ENCODE measurements around the gene AMHR2.
"Not testable (repeated sequence)": the region's sequence is repeated elsewhere in the genome, so short reads cannot be mapped to it uniquely, and the experiment has no call there.

The AMHR2 gene

DNA sequence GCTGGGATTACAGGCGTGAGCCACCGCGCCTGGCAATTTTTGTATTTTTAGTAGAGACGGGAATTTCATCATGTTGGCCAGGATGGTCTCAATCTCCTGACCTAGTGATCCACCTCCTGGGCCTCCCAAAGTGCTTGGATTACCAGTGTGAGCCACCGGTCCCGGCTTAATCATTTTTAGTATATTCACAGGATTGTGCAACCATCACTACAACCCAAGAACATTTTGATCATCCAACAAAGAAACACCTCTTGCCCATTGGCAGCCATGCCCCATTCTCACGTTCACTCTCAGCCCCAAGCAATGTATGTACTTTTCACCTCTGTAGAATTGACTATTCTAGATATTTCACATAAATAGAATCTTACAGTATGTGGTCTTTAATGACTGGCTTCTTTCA is 23.8 kb upstream of the AMHR2 start:
- Histone ChIP-seq H3K36me3 (ENCODE audit: insufficient read depth, insufficient read length, low read length) (peaks cover 18% of the 10 kb centered on the region), H3K4me1 (ENCODE audit: insufficient read depth, insufficient read length) (no peaks in the 10 kb centered on the region), H3K27me3 (ENCODE audit: insufficient read depth, insufficient read length) (no peaks in the 10 kb centered on the region), H3K9ac (ENCODE audit: insufficient read length, low read depth) (no peak overlapping the region), H3K9me3 (ENCODE audit: insufficient read depth, low read length) (no peaks in the 10 kb centered on the region), H3K4me3 (ENCODE audit: insufficient read length, low read depth) (no peak overlapping the region)
- TF ChIP-seq ZNF274 (IDR thresholded peaks at IDR 0.05; ENCODE audit: low read depth, low read length) (no peak), YY1 (IDR thresholded peaks at IDR 0.05; ENCODE audit: insufficient read depth, insufficient read length) (no peak), SUZ12 (IDR thresholded peaks at IDR 0.05; ENCODE audit: extremely low read depth, insufficient read depth, insufficient read length) (no peak)
- no peak for DNase-seq (ENCODE audit: low read depth, low spot score)

DNA sequence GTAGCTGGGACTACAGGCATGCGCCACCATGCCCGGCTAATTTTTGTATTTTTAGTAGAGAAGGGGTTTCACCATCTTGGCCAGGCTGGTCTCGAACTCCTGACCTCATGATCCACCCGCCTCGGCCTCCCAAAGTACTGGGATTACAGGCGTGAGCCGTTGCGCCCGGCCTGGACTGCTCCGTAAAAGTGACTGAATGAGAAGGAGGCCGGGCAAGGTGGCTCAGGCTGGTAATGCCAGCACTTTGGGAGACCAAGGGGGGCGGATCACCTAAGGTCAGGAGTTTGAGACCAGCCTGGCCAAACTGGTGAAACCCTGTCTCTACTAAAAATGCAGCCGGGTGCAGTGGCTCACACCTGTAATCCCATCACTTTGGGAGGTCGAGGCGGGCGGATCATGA is 21.3 kb upstream of the AMHR2 start:
- H3K4me1 ChIP-seq (ENCODE audit: insufficient read depth, insufficient read length); DNase-seq (ENCODE audit: low read depth, low spot score); H3K4me3 ChIP-seq (ENCODE audit: insufficient read length, low read depth); H3K9ac ChIP-seq (ENCODE audit: insufficient read length, low read depth); H3K9me3 ChIP-seq (ENCODE audit: insufficient read depth, low read length); H3K27me3 ChIP-seq (ENCODE audit: insufficient read depth, insufficient read length): not testable (repeated sequence)
- peaks cover 26% of the 10 kb centered on the region for H3K36me3 ChIP-seq (ENCODE audit: insufficient read depth, insufficient read length, low read length)

DNA sequence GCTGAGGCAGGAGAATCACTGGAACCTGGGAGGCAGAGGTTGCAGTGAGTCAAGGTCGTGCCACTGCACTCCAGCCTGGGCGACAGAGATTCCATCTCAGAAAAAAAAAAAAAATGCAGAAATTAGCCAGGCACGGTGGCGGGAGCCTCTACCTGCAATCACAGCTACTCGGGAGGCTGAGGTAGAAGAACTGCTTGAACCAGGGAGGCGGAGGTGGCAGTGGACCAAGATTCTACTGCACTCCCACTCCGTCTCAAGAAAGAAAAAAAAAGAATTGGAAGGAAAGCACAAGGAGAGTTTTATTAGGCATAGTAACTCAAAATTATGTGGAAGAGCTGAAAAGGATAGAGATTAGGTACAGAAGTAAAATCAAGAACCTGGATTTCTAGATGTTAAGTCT is 20.8 kb upstream of the AMHR2 start:
- Histone ChIP-seq H3K4me1 (ENCODE audit: insufficient read depth, insufficient read length) (no peaks in the 10 kb centered on the region), H3K36me3 (ENCODE audit: insufficient read depth, insufficient read length, low read length) (peaks cover 26% of the 10 kb centered on the region), H3K9me3 (ENCODE audit: insufficient read depth, low read length) (no peaks in the 10 kb centered on the region), H3K9ac (ENCODE audit: insufficient read length, low read depth) (no peak overlapping the region), H3K4me3 (ENCODE audit: insufficient read length, low read depth) (no peak overlapping the region), H3K27me3 (ENCODE audit: insufficient read depth, insufficient read length) (no peaks in the 10 kb centered on the region)
- no peak for TF ChIP-seq ZNF274 (IDR thresholded peaks at IDR 0.05; ENCODE audit: low read depth, low read length)
- TF ChIP-seq YY1 (IDR thresholded peaks at IDR 0.05; ENCODE audit: insufficient read depth, insufficient read length): no peak
- TF ChIP-seq SUZ12 (IDR thresholded peaks at IDR 0.05; ENCODE audit: extremely low read depth, insufficient read depth, insufficient read length): no peak
- no peak for DNase-seq (ENCODE audit: low read depth, low spot score)

DNA sequence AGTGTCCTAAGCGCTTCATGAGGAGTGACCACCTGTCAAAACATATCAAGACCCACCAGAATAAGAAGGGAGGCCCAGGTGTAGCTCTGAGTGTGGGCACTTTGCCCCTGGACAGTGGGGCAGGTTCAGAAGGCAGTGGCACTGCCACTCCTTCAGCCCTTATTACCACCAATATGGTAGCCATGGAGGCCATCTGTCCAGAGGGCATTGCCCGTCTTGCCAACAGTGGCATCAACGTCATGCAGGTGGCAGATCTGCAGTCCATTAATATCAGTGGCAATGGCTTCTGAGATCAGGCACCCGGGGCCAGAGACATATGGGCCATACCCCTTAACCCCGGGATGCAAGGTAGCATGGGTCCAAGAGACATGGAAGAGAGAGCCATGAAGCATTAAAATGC is 12.7 kb upstream of the AMHR2 start:
- TF ChIP-seq YY1 (IDR thresholded peaks at IDR 0.05; ENCODE audit: insufficient read depth, insufficient read length) (no peak), SUZ12 (IDR thresholded peaks at IDR 0.05; ENCODE audit: extremely low read depth, insufficient read depth, insufficient read length) (no peak), ZNF274 (IDR thresholded peaks at IDR 0.05; ENCODE audit: low read depth, low read length) (no peak)
- H3K27me3 ChIP-seq (ENCODE audit: insufficient read depth, insufficient read length): no peaks in the 10 kb centered on the region
- no peak overlapping the region for H3K4me3 ChIP-seq (ENCODE audit: insufficient read length, low read depth)
- no peaks in the 10 kb centered on the region for H3K9me3 ChIP-seq (ENCODE audit: insufficient read depth, low read length)
- no peak overlapping the region for H3K9ac ChIP-seq (ENCODE audit: insufficient read length, low read depth)
- DNase-seq (ENCODE audit: low read depth, low spot score): no peak
- H3K4me1 ChIP-seq (ENCODE audit: insufficient read depth, insufficient read length): peaks cover 5% of the 10 kb centered on the region
- peaks cover 64% of the 10 kb centered on the region for H3K36me3 ChIP-seq (ENCODE audit: insufficient read depth, insufficient read length, low read length)

DNA sequence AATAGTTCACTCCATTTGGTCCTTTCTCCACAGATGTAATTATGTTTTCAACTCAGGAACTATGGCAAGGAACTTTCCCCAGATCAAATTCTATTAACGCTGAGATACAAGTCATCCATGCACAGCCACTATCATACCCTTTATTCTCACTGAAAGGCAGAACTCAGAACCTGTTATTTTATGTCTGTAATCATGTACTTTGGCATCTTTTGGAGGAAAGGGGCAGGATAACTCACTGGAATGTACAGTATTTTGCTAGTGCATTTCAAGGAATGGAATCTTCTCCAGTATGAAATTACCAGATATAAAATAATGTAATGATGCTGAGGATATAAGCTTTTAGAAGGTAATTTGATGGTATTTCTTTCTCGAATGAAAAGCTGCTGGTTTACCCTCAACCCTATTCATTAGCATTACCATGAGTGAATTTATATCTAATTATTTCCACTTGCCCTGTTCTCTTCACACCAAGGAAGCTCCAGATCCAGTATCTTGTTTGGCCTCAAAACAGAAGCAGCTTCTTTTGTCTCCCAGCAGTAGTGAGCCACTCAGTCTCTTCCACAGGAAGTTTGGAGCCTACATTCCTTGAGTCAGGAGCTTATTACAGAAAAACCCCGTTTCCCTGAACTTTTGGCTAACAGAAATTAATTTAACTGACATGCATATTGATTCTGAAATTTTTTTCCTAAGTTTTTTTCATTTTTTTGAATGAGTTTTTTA is 10.0 kb upstream of the AMHR2 start:
- Histone ChIP-seq H3K4me3 (ENCODE audit: insufficient read length, low read depth) (no peak overlapping the region), H3K9ac (ENCODE audit: insufficient read length, low read depth) (no peak overlapping the region), H3K36me3 (ENCODE audit: insufficient read depth, insufficient read length, low read length) (peaks cover 48% of the 10 kb centered on the region), H3K4me1 (ENCODE audit: insufficient read depth, insufficient read length) (peaks cover 5% of the 10 kb centered on the region), H3K27me3 (ENCODE audit: insufficient read depth, insufficient read length) (no peaks in the 10 kb centered on the region), H3K9me3 (ENCODE audit: insufficient read depth, low read length) (no peaks in the 10 kb centered on the region)
- TF ChIP-seq YY1 (IDR thresholded peaks at IDR 0.05; ENCODE audit: insufficient read depth, insufficient read length) (no peak), ZNF274 (IDR thresholded peaks at IDR 0.05; ENCODE audit: low read depth, low read length) (no peak), SUZ12 (IDR thresholded peaks at IDR 0.05; ENCODE audit: extremely low read depth, insufficient read depth, insufficient read length) (no peak)
- no peak for DNase-seq (ENCODE audit: low read depth, low spot score)

DNA sequence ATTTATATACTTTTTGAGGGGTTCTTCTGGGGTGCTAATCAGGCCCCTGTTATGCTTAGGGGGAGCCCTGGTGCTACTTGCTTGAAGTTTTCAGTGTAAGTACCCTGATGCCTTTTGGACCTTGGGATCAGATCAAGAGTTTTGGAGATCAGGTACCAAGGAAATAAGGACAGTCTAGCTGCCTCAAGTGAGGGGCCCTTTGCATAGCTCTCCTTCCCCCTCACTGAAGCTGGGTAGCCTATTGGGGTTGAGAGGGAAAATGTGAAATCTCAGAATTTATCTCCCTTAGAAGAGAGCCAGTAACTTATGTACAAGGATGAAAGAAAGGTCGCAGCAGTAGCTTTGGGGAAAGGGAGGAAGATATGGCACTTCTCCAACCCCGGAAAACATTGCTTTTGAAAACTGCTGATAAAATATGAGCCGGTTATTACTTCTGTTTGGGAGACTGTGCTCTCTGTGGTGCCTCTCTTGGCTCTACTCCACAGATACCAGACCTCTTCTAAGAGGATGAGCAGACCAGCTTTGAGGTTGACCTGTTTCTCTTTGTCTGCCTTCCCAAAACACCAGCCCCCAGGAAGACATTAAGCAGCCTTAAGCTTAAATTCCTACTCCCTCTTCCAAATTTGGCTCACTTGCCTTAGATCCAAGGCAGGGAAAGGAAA is 8.8 kb upstream of the AMHR2 start:
- no peak for DNase-seq (ENCODE audit: low read depth, low spot score)
- H3K9me3 ChIP-seq (ENCODE audit: insufficient read depth, low read length): no peaks in the 10 kb centered on the region
- peaks cover 39% of the 10 kb centered on the region for H3K36me3 ChIP-seq (ENCODE audit: insufficient read depth, insufficient read length, low read length)
- TF ChIP-seq YY1 (IDR thresholded peaks at IDR 0.05; ENCODE audit: insufficient read depth, insufficient read length) (no peak), SUZ12 (IDR thresholded peaks at IDR 0.05; ENCODE audit: extremely low read depth, insufficient read depth, insufficient read length) (no peak)
- no peaks in the 10 kb centered on the region for H3K27me3 ChIP-seq (ENCODE audit: insufficient read depth, insufficient read length)
- H3K9ac ChIP-seq (ENCODE audit: insufficient read length, low read depth): peak overlapping the region; percentile 24
- peaks cover 5% of the 10 kb centered on the region for H3K4me1 ChIP-seq (ENCODE audit: insufficient read depth, insufficient read length)
- no peak overlapping the region for H3K4me3 ChIP-seq (ENCODE audit: insufficient read length, low read depth)

DNA sequence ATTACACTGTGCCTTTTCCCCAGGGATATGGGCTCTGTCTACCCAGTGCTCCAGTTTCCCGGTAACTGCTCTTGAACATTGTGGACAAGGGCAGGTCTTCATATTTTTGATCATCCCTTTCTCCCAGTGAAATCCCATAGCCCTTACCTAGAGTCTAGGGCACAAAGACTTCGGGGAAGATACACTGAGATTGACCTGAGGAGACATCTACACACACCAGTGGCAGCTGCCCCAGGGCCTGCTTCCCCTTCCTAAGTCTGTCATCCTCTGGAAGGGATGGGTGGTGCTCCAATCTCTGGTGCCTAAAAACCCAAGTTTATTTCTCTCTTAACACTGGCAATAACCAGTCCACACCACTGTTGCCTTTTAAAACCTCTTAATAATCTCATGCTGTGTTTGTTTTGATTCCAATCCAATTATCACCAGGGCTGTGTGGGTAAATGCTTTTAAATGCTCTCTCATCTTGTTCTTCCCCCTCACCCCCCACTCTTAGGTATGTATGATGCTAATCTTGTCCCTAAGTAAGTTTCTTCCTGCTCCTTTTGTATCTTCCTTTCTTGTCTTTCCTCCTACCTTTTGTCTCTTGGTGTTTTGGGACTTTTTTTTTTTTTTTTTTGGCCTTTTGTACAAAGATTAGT is 7.8 kb upstream of the AMHR2 start:
- H3K4me1 ChIP-seq (ENCODE audit: insufficient read depth, insufficient read length): not testable (repeated sequence)

DNA sequence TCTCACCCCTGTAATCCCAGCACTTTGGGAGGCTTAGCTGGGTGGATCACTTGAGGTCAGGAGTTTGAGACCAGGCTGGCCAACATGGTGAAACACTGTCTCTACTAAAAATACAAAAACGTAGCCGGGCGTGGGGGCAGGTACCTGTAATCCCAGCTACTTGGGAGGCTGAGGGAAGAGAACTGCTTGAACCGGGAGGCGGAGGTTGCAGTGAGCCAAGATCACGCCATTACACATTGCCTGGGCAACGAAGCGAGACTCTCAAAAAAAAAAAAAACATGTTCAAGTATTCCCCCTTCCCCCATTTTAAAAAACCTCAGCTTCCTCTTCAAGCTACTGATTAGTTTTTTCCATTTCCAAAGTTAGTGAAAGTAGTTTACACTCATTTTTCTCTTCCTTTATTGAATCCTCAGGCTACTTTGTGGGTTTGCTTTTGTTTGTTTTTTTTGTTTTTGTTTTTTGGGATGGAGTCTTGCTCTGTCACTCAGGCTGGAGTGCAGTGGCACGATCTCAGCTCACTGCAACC is 6.3 kb upstream of the AMHR2 start:
- DNase-seq (ENCODE audit: low read depth, low spot score); H3K9ac ChIP-seq (ENCODE audit: insufficient read length, low read depth); H3K9me3 ChIP-seq (ENCODE audit: insufficient read depth, low read length); H3K4me1 ChIP-seq (ENCODE audit: insufficient read depth, insufficient read length); H3K27me3 ChIP-seq (ENCODE audit: insufficient read depth, insufficient read length); H3K4me3 ChIP-seq (ENCODE audit: insufficient read length, low read depth): not testable (repeated sequence)
- H3K36me3 ChIP-seq (ENCODE audit: insufficient read depth, insufficient read length, low read length): peaks cover 22% of the 10 kb centered on the region

More for the DNA sequence above, 7.8 kb upstream of the AMHR2 start:
- H3K9ac ChIP-seq (ENCODE audit: insufficient read length, low read depth); H3K4me3 ChIP-seq (ENCODE audit: insufficient read length, low read depth); H3K27me3 ChIP-seq (ENCODE audit: insufficient read depth, insufficient read length); H3K9me3 ChIP-seq (ENCODE audit: insufficient read depth, low read length); DNase-seq (ENCODE audit: low read depth, low spot score): not testable (repeated sequence)
- H3K36me3 ChIP-seq (ENCODE audit: insufficient read depth, insufficient read length, low read length): peaks cover 36% of the 10 kb centered on the region
